T-helper 2 cell (primary cell): ENCODE data around the gene CCDC85C.

Experiments
- DNase-seq, 5 experiments: peaks; one replicate each; pipeline versions ENCODE4 v3.0.0 to v3.0.0-alpha.2; 2012 to 2022

CCDC85C gene

GRCh38 chr14:99519931-99520421, 84.0 kb downstream of the CCDC85C start:
- DNase-seq, result peak in 1 of 5 experiments; percentile 3

- no peak for DNase-seq
These were observed 84.6 kb downstream of the CCDC85C start for GRCh38 chr14:99519347-99519881.

DNA sequence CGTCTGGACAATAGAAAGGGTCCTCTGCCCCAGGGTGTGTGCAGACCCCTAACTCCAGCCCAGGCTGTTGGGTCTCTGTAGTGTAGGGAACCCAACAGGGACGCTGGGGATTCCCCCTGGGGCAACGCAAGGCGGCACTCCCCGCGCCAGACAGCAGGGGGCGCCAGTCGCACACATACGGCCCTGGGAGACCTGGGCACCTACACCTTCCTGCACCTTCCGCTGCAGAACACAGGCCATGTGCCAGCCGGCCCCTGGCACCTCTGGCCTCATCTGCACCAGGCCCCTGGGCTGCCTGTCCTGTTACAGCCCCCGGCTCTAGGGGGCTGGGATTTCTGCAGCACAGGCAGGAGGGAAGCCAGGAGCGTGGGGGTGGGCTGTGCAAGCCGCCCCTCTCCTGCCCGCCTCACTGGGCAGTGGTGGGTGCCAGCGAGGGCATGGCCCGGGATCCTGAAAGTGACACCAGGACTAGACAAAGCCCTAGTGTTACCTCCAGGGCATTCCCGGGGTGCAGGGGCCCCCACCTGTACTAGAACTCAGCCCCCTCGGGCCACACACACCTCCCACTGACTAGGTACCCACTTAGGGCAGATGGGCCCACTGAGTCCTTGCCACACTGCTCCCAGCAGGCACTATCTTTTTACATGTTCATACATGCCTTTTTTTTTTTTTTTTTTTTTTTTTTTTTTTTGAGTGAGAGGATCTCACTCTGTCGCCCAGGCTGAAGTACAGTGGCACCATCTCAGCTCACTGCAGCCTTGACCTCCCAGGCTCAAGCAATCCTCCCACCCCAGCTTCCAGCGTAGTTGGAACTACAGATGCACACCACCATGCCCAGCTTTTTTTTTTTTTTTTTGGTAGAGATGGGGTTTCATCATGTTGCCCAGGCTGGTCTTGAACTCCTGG, 85.3 kb downstream of the CCDC85C start:
- DNase-seq, result peak; percentile 65 to 77 (median 70)

GRCh38 chr14:99517643-99518381, 86.2 kb downstream of the CCDC85C start:
- peak in 1 of 5 experiments; percentile 6 for DNase-seq

DNA sequence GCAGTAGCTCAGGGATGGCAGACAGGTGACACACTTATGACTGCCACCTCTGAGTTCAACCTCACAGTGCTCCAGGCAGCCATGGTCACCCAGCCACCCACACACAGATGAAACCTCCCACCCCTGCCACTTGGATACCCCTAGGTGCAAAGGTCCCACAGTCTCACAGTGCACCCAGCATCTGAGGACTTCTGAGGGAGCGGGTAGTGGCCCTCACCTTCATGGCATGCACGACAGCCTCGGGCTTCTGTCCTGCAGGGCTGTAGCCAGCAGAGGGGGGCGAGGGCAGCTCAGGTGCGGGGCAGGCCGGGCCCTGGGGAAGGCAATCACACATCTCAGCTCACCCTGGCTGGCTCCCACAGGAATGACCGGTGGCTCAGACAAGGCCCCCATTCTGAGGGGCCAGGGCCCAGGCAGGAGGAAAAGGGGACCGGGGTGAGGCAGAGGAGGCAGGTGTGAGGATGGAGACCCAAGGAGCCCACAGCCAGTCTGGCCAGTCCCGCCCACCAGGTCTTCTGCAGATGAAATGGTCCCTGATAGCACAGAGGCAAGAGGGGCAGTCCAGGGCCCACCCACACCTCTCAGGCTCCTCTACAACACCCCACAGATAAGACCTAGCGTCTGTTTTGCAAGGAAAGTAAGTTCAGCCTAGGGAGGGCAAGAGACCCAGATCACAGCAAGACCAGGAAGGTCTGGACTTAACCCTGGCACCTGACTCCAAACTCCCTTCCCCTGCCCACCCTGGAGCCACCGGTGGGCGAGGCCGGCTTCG, 87.0 kb downstream of the CCDC85C start:
- peak in 1 of 5 experiments; percentile 3 for DNase-seq

- peak in 1 of 5 experiments; percentile 6 for DNase-seq
These were observed 87.7 kb downstream of the CCDC85C start for GRCh38 chr14:99516156-99516870.

- peak in 1 of 5 experiments; percentile 5 for DNase-seq
These were observed 88.5 kb downstream of the CCDC85C start for GRCh38 chr14:99515301-99516155.

DNA sequence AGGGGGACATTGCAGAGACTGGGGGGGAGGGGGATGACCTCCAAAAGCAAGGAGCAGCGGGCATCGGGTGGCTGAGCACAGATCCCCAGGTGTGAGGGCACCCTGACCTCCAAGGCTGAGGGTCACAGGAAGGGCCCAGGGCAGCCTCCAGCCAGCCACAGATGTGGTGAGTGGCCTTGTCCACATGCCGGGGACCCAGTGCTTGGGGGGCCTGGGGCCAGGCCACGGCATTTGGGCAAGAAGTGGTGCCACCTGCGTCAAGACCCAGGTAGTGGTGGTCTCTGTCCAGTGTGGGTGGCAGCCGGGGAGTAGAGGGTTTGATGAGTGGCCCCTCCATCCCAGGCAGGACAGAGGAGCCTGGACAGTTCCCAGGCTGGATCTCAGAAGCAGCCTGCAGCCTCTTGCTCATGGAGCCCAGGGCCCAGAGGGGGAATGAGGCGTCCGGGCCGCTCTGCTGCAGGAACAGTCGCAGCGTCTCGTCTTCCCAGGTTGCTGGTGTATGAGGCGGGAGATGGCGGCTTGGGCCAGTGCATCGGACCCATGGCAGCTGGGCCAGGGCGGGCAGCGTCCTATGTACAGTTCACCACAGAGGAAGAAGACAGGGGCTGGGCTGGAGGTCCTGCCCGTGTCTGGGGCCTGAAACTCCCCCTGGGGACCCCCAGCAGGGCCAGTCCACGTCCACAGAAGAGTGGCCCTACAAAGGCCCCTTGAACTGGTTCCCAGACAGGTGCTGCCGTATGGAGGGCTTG, 89.3 kb downstream of the CCDC85C start:
- no peak for DNase-seq

GRCh38 chr14:99513946-99514551, 90.0 kb downstream of the CCDC85C start:
- peak in 1 of 5 experiments; percentile 6 for DNase-seq

GRCh38 chr14:99513183-99513694, 90.8 kb downstream of the CCDC85C start:
- peak in 1 of 5 experiments; percentile 5 for DNase-seq

GRCh38 chr14:99512571-99513182, 91.3 kb downstream of the CCDC85C start:
- DNase-seq, result no peak

DNA sequence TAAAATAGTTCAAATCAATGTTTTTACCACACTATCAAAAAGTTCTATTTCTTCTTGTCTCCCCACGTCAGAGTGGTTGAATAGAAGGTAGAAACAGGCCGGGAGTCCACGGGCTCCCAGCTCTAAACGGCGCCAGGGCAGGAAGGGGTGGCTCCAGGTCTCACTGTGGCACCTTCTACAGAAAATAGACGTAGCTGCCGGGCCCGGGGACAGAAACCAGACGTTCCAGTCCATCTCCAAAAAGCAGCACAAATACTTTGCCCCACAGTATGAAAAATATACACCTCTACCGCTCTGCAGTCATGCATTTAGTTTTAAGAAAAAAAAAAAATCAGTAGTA, 91.9 kb downstream of the CCDC85C start:
- no peak for DNase-seq

- DNase-seq, result no peak
These were observed 92.4 kb downstream of the CCDC85C start for GRCh38 chr14:99511421-99512109.

DNA sequence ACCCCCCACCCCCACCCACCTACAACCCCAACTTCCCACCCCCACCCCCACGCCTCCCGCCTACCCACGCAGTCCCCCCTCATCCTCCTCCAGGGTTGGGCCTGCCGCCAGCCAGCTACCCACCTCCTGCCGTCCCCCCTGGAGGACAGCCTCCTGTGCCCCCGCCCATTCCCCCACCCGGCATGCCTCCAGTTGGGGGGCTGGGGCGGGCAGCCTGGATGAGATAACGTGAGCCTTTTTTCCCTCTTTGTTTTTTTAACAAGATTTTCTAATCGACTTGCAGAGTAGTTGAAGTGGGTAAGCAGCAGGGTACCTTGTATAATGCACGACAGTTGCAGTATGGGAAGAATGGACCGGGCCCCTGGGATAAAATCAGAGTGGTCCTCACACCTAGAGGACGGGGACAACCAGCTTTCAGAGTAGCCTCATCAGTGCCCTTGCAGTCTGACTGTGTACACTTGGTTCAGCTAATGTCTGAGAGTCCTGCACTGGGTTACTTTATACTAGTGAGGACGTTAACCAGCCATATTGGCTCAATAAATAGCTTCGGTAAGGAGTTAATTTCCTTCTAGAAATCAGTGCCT, 93.4 kb downstream of the CCDC85C start:
- no peak for DNase-seq

GRCh38 chr14:99509871-99510555, 94.0 kb downstream of the CCDC85C start:
- DNase-seq, result no peak

DNA sequence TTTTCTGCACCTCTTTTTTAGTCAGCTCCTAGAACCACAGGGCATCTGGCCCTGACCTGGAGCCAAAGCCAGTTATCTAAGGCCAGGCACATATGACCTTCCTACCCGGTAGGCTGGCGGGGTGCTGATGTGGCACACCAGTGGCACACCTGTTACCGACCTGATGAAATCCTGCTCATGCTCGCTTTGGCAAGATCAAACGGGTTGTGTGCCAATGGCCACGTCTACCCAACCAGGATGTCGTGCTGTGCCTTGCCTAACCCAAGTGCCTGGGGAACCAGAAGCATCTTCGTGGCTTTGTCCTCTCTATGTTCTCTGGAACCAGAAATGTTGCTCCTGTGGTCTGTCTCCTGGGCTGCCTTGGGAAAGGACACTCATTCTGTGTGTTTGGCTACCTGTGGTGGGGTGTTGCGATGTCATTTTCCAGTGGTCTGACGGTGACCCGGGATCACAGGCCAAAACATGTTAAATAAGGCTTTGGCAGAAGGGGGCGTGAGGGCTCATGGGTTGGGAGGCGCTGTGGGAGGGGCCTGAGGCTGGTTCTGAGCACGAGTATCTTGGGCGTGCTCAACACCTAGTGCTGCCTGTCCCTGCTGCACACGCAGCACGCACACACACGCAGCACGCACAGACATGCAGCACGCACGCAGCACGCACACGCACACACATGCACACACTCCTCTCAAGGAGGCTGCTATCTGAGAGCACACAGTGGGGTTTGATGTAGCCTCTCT, 94.9 kb downstream of the CCDC85C start:
- no peak for DNase-seq
